ENCODE data around the gene CCDC194.
A peak's percentile ranks its signal among the peaks of the same experiment; 100 is the strongest.

The CCDC194 gene

GRCh38 chr19:17414097-17414496, 20.1 kb upstream of the CCDC194 start:
- H3K36me3 ChIP-seq: no peaks in the 10 kb centered on the region
- H3K27me3 ChIP-seq (ENCODE audit: insufficient read depth, low read depth, severe bottlenecking): no peaks in the 10 kb centered on the region
- no peaks in the 10 kb centered on the region for H3K9me3 ChIP-seq (ENCODE audit: severe bottlenecking)
- H3K27ac ChIP-seq: peak overlapping the region; percentile 82
- TF ChIP-seq CTCF (IDR thresholded peaks at IDR 0.05; ENCODE audit: low read depth, low read length): no peak
- no peak overlapping the region for H3K4me3 ChIP-seq (ENCODE audit: low read depth, low read length)
- no peak for DNase-seq

GRCh38 chr19:17411801-17412200, 17.8 kb upstream of the CCDC194 start:
- Histone ChIP-seq H3K27ac (peak overlapping the region; percentile 71), H3K4me3 (ENCODE audit: low read depth, low read length) (no peak overlapping the region), H3K9me3 (ENCODE audit: severe bottlenecking) (no peaks in the 10 kb centered on the region), H3K36me3 (no peaks in the 10 kb centered on the region), H3K27me3 (ENCODE audit: insufficient read depth, low read depth, severe bottlenecking) (no peaks in the 10 kb centered on the region)
- no peak for DNase-seq
- TF ChIP-seq CTCF (IDR thresholded peaks at IDR 0.05; ENCODE audit: low read depth, low read length): no peak

- Histone ChIP-seq H3K36me3 (no peaks in the 10 kb centered on the region), H3K27me3 (ENCODE audit: insufficient read depth, low read depth, severe bottlenecking) (no peaks in the 10 kb centered on the region), H3K9me3 (ENCODE audit: severe bottlenecking) (no peaks in the 10 kb centered on the region)
Observed at GRCh38 chr19:17409990-17410389, 16.0 kb upstream of the CCDC194 start.

GRCh38 chr19:17406887-17407196, 12.8 kb upstream of the CCDC194 start:
- no peak overlapping the region for H3K4me3 ChIP-seq (ENCODE audit: low read depth, low read length)
- H3K36me3 ChIP-seq: no peaks in the 10 kb centered on the region
- DNase-seq: no peak
- no peaks in the 10 kb centered on the region for H3K9me3 ChIP-seq (ENCODE audit: severe bottlenecking)
- H3K27ac ChIP-seq: no peak overlapping the region
- H3K27me3 ChIP-seq (ENCODE audit: insufficient read depth, low read depth, severe bottlenecking): no peaks in the 10 kb centered on the region
- no peak for TF ChIP-seq CTCF (IDR thresholded peaks at IDR 0.05; ENCODE audit: low read depth, low read length)

More at GRCh38 chr19:17409990-17410389, 16.0 kb upstream of the CCDC194 start:
- Histone ChIP-seq H3K4me3 (ENCODE audit: low read depth, low read length) (no peak overlapping the region), H3K27ac (no peak overlapping the region)
- no peak for TF ChIP-seq CTCF (IDR thresholded peaks at IDR 0.05; ENCODE audit: low read depth, low read length)
- DNase-seq: no peak

GRCh38 chr19:17406046-17406886, 12.3 kb upstream of the CCDC194 start:
- TF ChIP-seq CTCF (IDR thresholded peaks at IDR 0.05; ENCODE audit: low read depth, low read length): no peak
- Histone ChIP-seq H3K4me3 (ENCODE audit: low read depth, low read length) (no peak overlapping the region), H3K27me3 (ENCODE audit: insufficient read depth, low read depth, severe bottlenecking) (no peaks in the 10 kb centered on the region), H3K36me3 (no peaks in the 10 kb centered on the region), H3K9me3 (ENCODE audit: severe bottlenecking) (no peaks in the 10 kb centered on the region), H3K27ac (no peak overlapping the region)
- no peak for DNase-seq
